HUDEP-2 (cell line): ENCODE results near the gene CDK5RAP1.
"Not testable (repeated sequence)": the region's sequence is repeated elsewhere in the genome, so short reads cannot be mapped to it uniquely, and the experiment has no call there.

Experiments used
- DNase-seq, 76 experiments: peaks; one replicate each; lab custom pipeline; 2025; ENCODE audit not compliant: unreplicated experiment in 76 of 76; lab: John Stamatoyannopoulos, UW

The CDK5RAP1 gene

GRCh38 chr20:33401184-33401920 is at the start of gene CDK5RAP1:
TSS of gene CDK5RAP1 (minus strand) at chr20:33401519. CDS start at chr20:33397064, 4,455 bp downstream.
- DNase-seq, result peak in 74 of 76 experiments; percentile 32 to 89 (median 74)

- DNase-seq, result peak in 5 of 76 experiments; percentile 7 to 40 (median 23)
These were observed 49.5 kb upstream of the CDK5RAP1 start for GRCh38 chr20:33450867-33451266.

- no peak for DNase-seq
These were observed 44.7 kb upstream of the CDK5RAP1 start for GRCh38 chr20:33445881-33446625.

GRCh38 chr20:33444797-33445560 is 43.7 kb upstream of the CDK5RAP1 start:
- peak in 8 of 76 experiments; percentile 13 to 28 (median 22) for DNase-seq

- peak in 73 of 76 experiments; percentile 14 to 90 (median 73) for DNase-seq
These were observed 42.4 kb upstream of the CDK5RAP1 start, which contains the start of gene SNTA1 for GRCh38 chr20:33443512-33444239. TSS of gene SNTA1 (minus strand) at chr20:33443763. CDS start at chr20:33443620, 143 bp downstream.

GRCh38 chr20:33443006-33443511 is 41.7 kb upstream of the CDK5RAP1 start:
- DNase-seq, result no peak

GRCh38 chr20:33442136-33443005 is 41.1 kb upstream of the CDK5RAP1 start:
- DNase-seq, result no peak

GRCh38 chr20:33441142-33441955 is 40.0 kb upstream of the CDK5RAP1 start:
- DNase-seq, result peak in 8 of 76 experiments; percentile 8 to 41 (median 16)

- DNase-seq, result not testable (repeated sequence)
These were observed 39.2 kb upstream of the CDK5RAP1 start for GRCh38 chr20:33440562-33440961.

GRCh38 chr20:33438481-33438880 is 37.2 kb upstream of the CDK5RAP1 start:
- DNase-seq, result peak in 2 of 76 experiments; percentile 14 to 16

GRCh38 chr20:33437141-33437911 is 36.0 kb upstream of the CDK5RAP1 start:
- no peak for DNase-seq

GRCh38 chr20:33434434-33434833 is 33.1 kb upstream of the CDK5RAP1 start:
- no peak for DNase-seq

- no peak for DNase-seq
These were observed 32.3 kb upstream of the CDK5RAP1 start for GRCh38 chr20:33433465-33434234.

- DNase-seq, result no peak
These were observed 30.6 kb upstream of the CDK5RAP1 start for GRCh38 chr20:33431797-33432381.

- not testable (repeated sequence) for DNase-seq
These were observed 22.6 kb upstream of the CDK5RAP1 start for GRCh38 chr20:33423875-33424274.

GRCh38 chr20:33423141-33423834 is 22.0 kb upstream of the CDK5RAP1 start:
- DNase-seq, result peak in 71 of 76 experiments; percentile 7 to 86 (median 60)
